K562 (cell line): Measurements from ENCODE around the gene GARIN5B.
A peak's percentile ranks its signal among the peaks of the same experiment; 100 is the strongest.

Experiments used
- ATF2 ChIP-seq: sonication (generic); formaldehyde crosslinking; IDR thresholded peaks from 2 replicates; pipeline ENCODE4 v1.8.1; 2022; ENCODE audit warnings: missing genetic modification reagents
- CHCHD3 ChIP-seq: fragments of 250-450 bp; sonication (Bioruptor Pico); IDR thresholded peaks from 2 replicates; pipeline ENCODE4 v2.1.2; 2022; ENCODE audit warnings: mild to moderate bottlenecking
- DMBX1 ChIP-seq: fragments of 250-450 bp; sonication (Bioruptor Pico); IDR thresholded peaks from 2 replicates; pipeline ENCODE4 v1.8.0; 2022; ENCODE audit warnings: inconsistent platforms, mild to moderate bottlenecking, moderate library complexity, borderline replicate concordance
- EGR1 ChIP-seq: fragments of 450-650 bp; conservative IDR thresholded peaks from 2 replicates; pipeline ENCODE4 v1.6.1; 2017; ENCODE audit warnings: mild to moderate bottlenecking
- FOXK1 ChIP-seq: sonication (generic); formaldehyde crosslinking; IDR thresholded peaks from 2 replicates; pipeline ENCODE4 v1.8.0; 2022; ENCODE audit warnings: missing genetic modification reagents, mild to moderate bottlenecking, borderline replicate concordance
- FOXM1 ChIP-seq, 2 experiments: fragments of 450-650 bp in 1 of 2; sonication (generic) in 1 of 2; formaldehyde crosslinking in 1 of 2; IDR thresholded peaks; 2 replicates each; pipeline versions ENCODE4 v1.6.1 to v1.9.0; 2017 to 2022; ENCODE audit warnings: low read depth in 2 of 2, mild to moderate bottlenecking in 2 of 2, missing genetic modification reagents in 1 of 2, moderate library complexity in 1 of 2
- NFIC ChIP-seq: fragments of 450-650 bp; IDR thresholded peaks from 2 replicates; pipeline ENCODE4 v1.6.1; 2017; ENCODE audit warnings: mild to moderate bottlenecking, inconsistent platforms
- RAD21 ChIP-seq, 2 experiments: fragments of 250-450 bp in 1 of 2; fragments of 450-650 bp in 1 of 2; sonication (Bioruptor Pico) in 1 of 2; formaldehyde crosslinking in 1 of 2; IDR thresholded peaks in 1 of 2; conservative IDR thresholded peaks in 1 of 2; 2 replicates each; pipeline versions ENCODE4 v1.4.0 to v1.8.0; 2020 to 2022; ENCODE audit warnings: mild to moderate bottlenecking in 2 of 2, moderate library complexity in 1 of 2
- ZBTB17 ChIP-seq: fragments of 450-650 bp; formaldehyde crosslinking; IDR thresholded peaks from 2 replicates; pipeline ENCODE4 v1.4.0; 2020; ENCODE audit warnings: mild to moderate bottlenecking
- TF ChIP-seq, protein P1 (sequence below): fragments of 450-650 bp; IDR thresholded peaks from 2 replicates; pipeline ENCODE4 v1.6.1; 2017; ENCODE audit warnings: antibody characterized with exemption
- TF ChIP-seq, protein P2 (sequence below): fragments of 250-450 bp; sonication (Bioruptor Pico); IDR thresholded peaks from 2 replicates; pipeline ENCODE4 v1.8.0; 2021; ENCODE audit warnings: borderline replicate concordance, mild to moderate bottlenecking, moderate library complexity; ENCODE audit not compliant: poor library complexity, severe bottlenecking

- TF ChIP-seq CHCHD3: no peak
- TF ChIP-seq, protein P1, sequence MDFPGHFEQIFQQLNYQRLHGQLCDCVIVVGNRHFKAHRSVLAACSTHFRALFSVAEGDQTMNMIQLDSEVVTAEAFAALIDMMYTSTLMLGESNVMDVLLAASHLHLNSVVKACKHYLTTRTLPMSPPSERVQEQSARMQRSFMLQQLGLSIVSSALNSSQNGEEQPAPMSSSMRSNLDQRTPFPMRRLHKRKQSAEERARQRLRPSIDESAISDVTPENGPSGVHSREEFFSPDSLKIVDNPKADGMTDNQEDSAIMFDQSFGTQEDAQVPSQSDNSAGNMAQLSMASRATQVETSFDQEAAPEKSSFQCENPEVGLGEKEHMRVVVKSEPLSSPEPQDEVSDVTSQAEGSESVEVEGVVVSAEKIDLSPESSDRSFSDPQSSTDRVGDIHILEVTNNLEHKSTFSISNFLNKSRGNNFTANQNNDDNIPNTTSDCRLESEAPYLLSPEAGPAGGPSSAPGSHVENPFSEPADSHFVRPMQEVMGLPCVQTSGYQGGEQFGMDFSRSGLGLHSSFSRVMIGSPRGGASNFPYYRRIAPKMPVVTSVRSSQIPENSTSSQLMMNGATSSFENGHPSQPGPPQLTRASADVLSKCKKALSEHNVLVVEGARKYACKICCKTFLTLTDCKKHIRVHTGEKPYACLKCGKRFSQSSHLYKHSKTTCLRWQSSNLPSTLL: no peak
- no peak for TF ChIP-seq NFIC
- TF ChIP-seq ZBTB17 (CRISPR knock-in tag): no peak
- no peak for TF ChIP-seq RAD21 (CRISPR knock-in tag; conservative IDR thresholded peaks at IDR 0.05 in 1 of 2, IDR thresholded peaks at IDR 0.05 in 1 of 2)
- TF ChIP-seq FOXM1 (IDR thresholded peaks at IDR 0.05; ENCODE audit: low read depth): peak; percentile 40; the same call in 1 of the 2 replicates
- TF ChIP-seq FOXM1 (CRISPR knock-in tag; IDR thresholded peaks at IDR 0.05; ENCODE audit: low read depth): no peak
- TF ChIP-seq EGR1: peak; percentile 90
- TF ChIP-seq DMBX1: no peak
- TF ChIP-seq, protein P2, sequence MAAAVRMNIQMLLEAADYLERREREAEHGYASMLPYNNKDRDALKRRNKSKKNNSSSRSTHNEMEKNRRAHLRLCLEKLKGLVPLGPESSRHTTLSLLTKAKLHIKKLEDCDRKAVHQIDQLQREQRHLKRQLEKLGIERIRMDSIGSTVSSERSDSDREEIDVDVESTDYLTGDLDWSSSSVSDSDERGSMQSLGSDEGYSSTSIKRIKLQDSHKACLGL: no peak
- no peak for TF ChIP-seq FOXK1 (CRISPR knock-in tag)
- TF ChIP-seq ATF2 (CRISPR knock-in tag): no peak
Observed at GRCh38 chr19:55339105-55339888, 23.8 kb downstream of the GARIN5B start, which contains the start of gene KMT5C.
